ENCODE results near the gene CAB39.
"Not testable (repeated sequence)": the region's sequence is repeated elsewhere in the genome, so short reads cannot be mapped to it uniquely, and the experiment has no call there.

Gene CAB39

DNA sequence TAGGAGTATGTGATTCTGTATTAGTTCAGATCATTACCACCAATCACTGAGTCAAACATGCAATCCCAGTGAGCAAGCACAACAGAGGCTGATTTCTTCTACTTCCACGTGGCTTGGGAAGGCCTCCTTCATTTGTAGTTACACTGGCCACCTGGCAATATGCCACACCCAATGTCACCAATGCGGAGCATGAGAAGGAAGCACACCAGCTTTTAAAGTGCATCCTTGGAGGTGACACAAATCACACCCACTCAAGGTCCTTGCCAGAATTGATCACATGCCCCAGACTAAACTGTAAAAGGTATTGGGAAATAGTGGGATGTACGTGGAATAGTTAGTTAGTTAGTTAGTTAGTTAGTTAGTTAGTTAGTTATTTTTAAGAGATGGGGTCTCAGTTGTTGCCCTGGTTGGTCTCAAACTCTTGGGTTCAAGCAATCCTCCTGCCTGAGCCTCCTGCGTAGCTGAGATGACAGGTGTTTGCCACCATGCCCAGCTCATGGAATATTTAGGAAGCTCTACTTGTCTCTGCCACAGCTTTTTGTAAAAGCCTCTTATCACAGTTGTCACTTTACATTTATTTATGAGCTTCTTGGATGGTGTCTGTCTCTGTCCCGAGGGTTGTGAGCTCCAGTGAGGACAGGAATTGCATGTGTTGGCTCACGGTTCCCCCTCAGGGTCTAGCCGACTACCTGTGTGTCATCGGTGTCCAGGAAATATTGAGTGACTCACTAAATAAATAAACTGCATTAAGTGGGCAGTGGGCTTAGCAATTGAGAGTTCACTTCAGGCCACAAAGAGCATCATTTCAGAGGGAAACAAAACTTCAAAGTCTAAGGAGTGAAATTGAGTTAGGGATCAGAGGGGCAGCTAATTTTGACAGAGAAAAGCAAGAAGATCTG lies 28.1 kb upstream of the CAB39 start:
- no peak for DNase-seq

DNA sequence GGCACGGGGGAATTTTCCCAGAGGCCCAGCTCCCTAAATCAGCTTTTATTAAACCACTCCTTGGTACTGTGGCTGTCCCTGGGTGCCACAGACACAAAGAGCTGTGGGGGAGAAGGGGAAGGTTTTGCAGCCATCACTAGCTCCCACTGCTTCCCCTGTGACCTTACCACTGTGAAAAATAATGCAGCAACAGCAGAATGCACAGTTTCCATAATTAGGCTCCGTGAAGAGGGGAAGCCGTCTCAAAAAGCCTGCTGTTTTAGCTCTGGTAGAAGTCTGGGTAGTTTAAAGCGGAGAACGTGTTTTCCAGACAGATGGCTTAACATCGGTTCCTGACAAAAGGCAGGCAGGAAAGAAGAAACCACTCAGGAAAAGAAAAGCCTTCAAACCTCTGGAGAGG lies 27.5 kb upstream of the CAB39 start:
- no peak for DNase-seq

GRCh38 chr2:230687498-230687897 lies 25.1 kb upstream of the CAB39 start:
- DNase-seq, result no peak

- no peak for DNase-seq
Measured at GRCh38 chr2:230688490-230688889, 24.2 kb upstream of the CAB39 start.

- DNase-seq, result no peak
Measured at GRCh38 chr2:230690439-230690838, 22.2 kb upstream of the CAB39 start.

DNA sequence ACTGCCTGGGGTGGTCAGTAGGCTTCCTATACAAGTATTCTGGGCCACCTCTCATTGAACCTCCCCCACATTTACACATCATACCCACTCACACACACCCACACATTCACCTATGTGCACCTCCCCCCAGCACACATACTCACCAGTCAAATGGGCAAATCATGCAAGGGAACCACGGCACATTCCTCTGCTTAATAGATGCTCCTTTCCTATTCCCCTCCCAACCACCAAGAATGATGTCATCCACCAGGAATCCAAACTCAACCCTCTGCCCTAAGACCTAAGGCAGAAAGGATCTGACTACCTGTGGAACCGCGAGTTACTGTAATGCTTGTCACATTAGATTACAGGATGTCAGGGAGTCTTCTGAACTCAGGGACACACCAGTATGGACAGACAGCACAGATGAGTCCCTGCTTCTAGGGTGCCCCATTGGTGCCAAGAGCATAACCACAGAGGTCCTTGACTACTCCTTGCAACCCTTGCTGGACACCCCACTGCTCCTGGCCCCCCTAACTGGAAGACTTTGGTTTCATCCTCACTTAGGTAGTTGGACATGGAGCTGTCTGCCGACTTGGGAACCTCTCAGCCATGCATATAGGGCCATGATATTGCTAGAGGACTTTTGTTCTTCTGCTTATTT lies 21.5 kb upstream of the CAB39 start:
- DNase-seq, result no peak

DNA sequence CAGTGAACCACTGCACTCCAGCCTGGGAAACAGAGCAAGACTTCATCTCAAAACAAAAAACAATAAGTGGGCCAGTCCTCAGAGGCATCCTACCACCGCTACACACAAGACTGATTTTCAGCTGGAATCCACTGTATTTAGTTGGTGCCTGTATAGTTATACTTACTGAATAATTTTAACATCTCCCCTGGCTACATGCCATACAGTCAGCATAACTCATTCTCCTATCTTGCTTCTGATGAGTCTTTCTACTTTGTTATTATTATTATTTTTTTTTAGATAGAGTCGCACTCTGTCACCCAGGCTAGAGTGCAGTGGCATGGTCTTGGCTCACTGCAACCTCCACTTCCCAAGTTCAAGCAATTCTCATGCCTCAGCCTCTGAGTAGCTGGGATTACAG lies 19.9 kb upstream of the CAB39 start:
- DNase-seq, result no peak

GRCh38 chr2:230693411-230693810 lies 19.2 kb upstream of the CAB39 start:
- no peak for DNase-seq

DNA sequence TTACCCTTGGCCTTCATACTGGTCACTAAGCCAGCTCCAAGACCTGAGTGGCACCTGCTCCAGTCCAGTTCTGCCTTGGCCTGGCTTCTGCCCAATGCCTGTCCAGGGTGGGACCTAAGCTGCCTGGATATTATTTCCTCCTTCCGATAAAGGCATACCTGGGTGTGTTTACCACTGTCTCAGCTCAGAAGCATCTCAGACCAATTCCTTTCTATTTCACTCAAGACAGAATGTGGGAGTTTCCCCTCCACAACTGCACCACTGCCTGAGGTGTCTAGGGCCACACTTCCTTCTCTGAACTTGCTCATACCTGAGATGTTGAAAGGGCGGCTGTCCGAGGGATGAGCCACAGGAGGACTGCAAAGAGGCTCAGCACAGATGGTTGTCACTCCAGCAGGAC lies 18.4 kb upstream of the CAB39 start:
- DNase-seq, result no peak

DNA sequence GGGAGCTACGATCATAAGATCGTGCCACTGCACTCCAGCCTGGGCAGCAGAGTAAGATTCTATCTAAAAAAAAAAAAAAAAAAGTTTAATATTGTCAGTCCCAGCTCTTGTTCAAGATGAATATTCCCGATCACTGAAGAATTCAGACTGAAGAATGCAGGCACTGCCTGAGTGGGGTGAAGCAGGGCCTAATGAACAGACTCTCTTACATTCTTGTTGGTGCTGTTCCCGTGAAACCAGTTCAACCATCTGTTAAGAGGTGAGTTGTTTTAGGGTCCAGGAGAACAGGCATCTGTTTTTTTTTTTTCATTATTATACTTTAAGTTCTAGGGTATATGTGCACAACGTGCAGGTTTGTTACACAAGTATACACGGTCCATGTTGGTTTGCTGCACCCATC lies 17.1 kb upstream of the CAB39 start:
- no peak for DNase-seq

- no peak for DNase-seq
Measured at GRCh38 chr2:230696670-230697069, 16.0 kb upstream of the CAB39 start.

GRCh38 chr2:230697676-230698075 lies 15.0 kb upstream of the CAB39 start:
- DNase-seq, result no peak

- DNase-seq, result not testable (repeated sequence)
Measured at GRCh38 chr2:230698753-230699152, 13.9 kb upstream of the CAB39 start.

DNA sequence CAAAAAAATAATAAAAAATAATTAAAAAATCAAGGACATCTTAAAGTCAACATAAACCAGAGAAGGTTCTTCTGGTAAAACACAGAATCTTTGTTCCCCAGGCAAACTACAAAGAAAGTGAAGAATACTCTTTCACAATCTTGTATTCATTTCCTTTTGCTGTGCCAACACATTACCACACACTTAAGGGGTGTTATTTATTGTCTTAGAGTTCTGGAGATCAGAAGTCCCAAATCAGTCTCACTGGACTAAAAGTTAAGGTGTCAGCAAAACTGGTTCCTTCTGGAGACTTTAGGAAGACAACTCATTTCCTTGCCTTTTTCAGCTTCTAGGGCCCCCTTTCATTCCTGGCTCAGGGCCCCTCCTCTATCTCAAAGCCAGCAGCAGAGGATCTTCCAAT lies 12.2 kb upstream of the CAB39 start:
- DNase-seq, result no peak

DNA sequence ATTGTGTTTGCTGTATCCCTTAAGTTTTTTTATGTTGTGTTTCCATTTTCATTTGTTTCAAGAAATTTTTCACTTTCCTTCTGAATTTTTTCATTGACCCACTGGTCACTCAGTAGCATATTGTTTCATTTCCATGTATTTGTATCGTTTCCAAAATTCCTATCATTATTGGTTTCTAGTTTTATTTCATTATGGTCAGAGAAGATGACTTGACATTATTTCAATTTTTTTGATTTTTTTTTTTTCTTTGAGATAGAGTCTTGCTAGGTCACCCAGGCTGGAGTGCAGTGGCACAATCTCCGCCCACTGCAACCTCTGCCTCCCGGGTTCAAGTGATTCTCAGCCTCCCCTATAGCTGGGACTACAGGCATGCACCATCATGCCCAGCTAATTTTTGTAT lies 11.3 kb upstream of the CAB39 start:
- DNase-seq, result no peak

GRCh38 chr2:230702457-230702856 lies 10.2 kb upstream of the CAB39 start:
- DNase-seq, result not testable (repeated sequence)

DNA sequence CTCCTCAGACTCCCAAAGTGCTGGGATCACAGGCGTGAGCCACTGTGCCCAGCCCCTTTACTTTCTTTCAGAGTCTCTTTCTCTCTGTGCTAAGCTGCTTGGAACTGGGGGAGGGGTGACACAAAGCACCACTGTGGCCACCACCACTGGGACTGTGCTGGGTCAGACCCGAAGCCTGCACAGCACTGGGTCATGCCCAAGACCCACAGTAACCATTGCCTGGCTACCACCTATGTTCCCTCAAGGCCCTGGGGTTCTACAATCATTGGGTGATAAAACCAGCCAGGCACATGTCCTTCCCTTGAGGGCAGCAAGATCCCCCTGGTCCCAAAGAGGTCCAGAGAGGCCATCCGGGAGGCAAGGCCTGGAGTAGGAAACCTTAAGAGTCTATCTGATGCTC lies 9.1 kb upstream of the CAB39 start:
- no peak for DNase-seq

DNA sequence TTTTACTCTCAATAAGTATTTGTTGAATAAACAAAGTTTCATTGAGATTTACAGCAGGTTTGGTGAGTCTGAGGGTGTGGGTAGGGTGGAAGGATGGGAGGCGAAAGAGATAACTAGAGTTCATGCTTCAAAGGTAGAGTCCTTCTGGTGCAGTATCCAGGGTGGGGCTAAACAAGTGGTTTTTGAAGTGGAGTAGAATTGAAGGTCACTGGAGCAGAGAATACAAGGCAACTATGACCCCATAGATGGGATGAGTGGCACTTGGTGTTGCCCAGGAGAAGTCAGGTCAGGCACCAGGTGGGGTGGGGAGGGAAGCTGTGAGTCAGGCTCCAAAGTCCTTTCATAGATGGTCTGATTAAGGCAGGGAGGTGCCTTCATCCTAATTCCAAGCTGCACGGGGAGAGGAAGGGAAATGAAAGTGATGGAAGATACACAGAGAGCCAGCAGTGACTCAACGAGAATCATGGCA lies 6.6 kb upstream of the CAB39 start:
- no peak for DNase-seq

DNA sequence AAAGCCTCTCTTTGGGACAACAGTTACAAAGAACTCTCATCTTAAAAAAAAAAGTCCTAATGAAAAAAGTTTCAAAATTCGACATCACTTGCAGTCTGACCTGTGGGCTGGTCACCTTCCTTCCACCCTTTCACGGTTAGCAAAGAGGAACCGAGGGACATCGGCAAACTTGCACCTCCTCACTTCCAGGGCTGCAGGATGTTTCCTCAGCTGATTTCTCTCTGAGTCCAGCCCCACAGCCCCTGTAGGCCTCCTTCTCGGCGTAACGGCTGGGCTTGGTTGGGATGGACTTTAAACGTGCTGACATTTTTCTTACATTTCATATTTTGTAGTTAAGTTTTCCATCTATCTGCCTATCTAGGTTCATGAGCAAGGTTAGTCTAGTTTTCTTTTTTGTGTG lies 5.7 kb upstream of the CAB39 start:
- DNase-seq, result no peak

GRCh38 chr2:230708204-230708603 lies 4.4 kb upstream of the CAB39 start:
- DNase-seq, result no peak

DNA sequence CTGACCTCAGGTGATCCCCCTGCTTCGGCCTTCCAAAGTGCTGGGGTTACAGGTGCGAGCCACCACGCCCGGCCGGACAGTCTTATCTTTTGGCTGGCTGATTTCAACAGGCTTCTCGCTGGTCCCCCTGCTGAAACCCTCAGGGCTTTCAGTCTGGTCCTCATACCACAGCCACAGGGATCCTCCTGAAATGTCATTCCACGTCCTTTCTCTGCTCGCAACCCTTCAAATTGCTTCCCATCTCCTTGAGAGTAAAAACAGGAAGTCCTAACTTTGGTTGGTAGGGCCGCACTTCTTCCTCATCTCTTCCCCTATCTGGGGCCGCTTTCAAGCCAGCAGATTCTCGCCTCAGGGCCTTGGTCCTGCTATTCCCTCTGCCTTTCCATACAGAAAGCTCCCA lies 1.4 kb upstream of the CAB39 start:
- no peak for DNase-seq

DNA sequence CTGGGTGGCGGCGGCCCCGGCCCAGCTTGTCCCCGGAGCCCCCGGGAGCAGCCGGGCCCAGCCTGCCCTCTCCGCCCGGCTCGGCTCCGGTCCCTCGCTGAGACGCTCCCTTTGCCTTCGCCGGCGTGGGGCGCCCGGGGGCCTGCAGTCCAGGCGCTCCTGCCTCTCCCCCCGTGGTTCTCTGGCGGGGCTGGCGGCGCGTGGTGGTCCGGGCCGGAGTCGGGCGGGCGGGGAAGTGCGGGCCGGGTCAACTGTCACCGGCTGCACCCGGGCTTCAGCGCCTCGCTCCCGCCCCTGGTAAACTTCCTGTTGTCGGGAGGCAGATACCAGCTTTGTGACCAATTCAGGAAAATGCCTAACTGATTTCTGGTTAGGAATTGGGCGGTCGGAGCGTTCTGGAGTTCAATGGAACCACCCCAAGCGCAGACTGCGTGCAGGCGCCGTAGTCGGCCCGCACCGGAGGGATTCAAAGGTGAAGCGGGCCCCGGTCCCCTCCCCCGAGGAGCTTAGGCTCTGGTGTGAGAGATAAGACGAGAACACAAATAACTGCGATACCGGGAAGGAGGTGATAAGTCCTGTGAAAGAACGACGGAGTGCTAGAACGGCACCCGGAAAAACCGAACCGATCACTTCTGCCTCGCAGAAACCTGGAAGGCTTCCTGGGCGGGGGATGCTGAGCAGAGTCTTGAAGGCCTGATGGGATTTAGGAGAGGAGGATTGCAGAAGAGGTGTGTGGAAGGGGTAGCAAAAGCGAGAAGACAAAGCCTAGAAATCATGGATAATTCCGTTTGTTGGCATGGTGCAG lies 891 bp downstream of the CAB39 start:
- peak; percentile 36 for DNase-seq

DNA sequence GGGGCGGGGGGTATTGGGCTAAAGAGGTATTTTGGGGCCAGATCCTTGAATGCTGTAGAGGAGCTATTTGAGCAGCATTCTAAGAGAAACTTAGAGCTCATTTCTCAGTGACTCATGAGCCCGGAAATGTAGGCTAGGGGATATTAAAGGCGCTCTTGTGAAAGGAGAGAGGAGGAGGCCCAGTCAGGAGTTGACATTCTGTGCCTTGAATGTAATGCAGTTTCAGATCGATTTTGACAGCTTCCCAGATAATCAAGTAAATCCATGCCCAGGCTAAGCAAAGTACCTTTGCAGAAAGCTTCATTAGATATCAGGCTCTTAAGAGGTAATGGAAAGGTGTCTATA lies 1.5 kb downstream of the CAB39 start:
- DNase-seq, result peak; percentile 33

DNA sequence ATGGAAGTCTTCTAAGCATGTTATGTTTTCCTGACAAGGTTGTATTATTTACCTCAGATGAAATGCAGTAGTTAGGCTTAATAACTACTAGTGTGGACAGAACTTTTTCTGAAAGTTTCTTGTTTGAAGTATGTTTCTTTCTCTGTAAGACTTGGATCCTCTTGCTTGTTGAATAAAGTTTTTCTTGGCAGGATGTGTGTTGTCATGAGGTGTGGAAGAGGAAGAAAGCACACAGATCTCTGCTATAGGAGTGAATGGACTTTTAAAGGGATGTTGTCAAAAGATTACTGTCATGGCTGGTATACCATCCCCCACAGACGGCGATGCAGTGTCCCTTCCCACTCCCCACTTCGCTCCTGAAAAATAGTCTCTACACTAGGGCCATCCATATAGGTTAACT lies 2.6 kb downstream of the CAB39 start:
- DNase-seq, result no peak

All from NK-92 treated with Interleukin-12 subunit alpha and Interleukin-12 subunit beta, amount 100 ng/mL, for 24 hours (cell line).